Stimulated activated CD4-positive, alpha-beta T cell treated with anti-CD3 and anti-CD28 coated beads, Interleukin-12 subunit alpha, Interleukin-12 subunit beta, amount 100 ng/mL, for 48 hours (primary cell): ENCODE results near the gene IPCEF1.

Experiments used
- DNase-seq, 3 donors: peaks; one replicate each; pipeline ENCODE4 v3.0.0-alpha.2; 2020; ENCODE audit warnings: low read depth in 2 of 3, low spot score in 1 of 3

Gene IPCEF1

GRCh38 chr6:154373971-154374370, 17.4 kb upstream of the IPCEF1 start:
- DNase-seq: no peak

- no peak for DNase-seq
These were observed 14.7 kb upstream of the IPCEF1 start for GRCh38 chr6:154371281-154371680.

- DNase-seq: no peak
These were observed 13.9 kb upstream of the IPCEF1 start for GRCh38 chr6:154370545-154370944.

GRCh38 chr6:154367839-154368695, 11.5 kb upstream of the IPCEF1 start:
- DNase-seq: no peak

GRCh38 chr6:154367336-154367735, 10.7 kb upstream of the IPCEF1 start:
- DNase-seq: no peak

- no peak for DNase-seq
These were observed 7.2 kb upstream of the IPCEF1 start for GRCh38 chr6:154363821-154364220.

GRCh38 chr6:154361476-154361875, 4.9 kb upstream of the IPCEF1 start:
- no peak for DNase-seq

GRCh38 chr6:154360476-154360875, 3.9 kb upstream of the IPCEF1 start:
- DNase-seq: no peak

GRCh38 chr6:154359679-154360078, 3.1 kb upstream of the IPCEF1 start:
- no peak for DNase-seq

GRCh38 chr6:154359161-154359574, 2.6 kb upstream of the IPCEF1 start:
- no peak for DNase-seq

- no peak for DNase-seq
These were observed 1.5 kb upstream of the IPCEF1 start for GRCh38 chr6:154358019-154358545.

- no peak for DNase-seq
These were observed 490 bp downstream of the IPCEF1 start for GRCh38 chr6:154356113-154356512.

- no peak for DNase-seq
These were observed 2.3 kb downstream of the IPCEF1 start for GRCh38 chr6:154354265-154354777.

- DNase-seq: no peak
These were observed 3.0 kb downstream of the IPCEF1 start for GRCh38 chr6:154353626-154354025.

- peak; percentile 35 to 49 (median 40) for DNase-seq
These were observed 3.6 kb downstream of the IPCEF1 start for GRCh38 chr6:154352898-154353585.

GRCh38 chr6:154350293-154350692, 6.3 kb downstream of the IPCEF1 start:
- DNase-seq: no peak

GRCh38 chr6:154347981-154348380, 8.6 kb downstream of the IPCEF1 start:
- DNase-seq: no peak

GRCh38 chr6:154345811-154346210, 10.8 kb downstream of the IPCEF1 start:
- DNase-seq: no peak

GRCh38 chr6:154343473-154344308, 12.9 kb downstream of the IPCEF1 start:
- DNase-seq: no peak

GRCh38 chr6:154341871-154342270, 14.7 kb downstream of the IPCEF1 start:
- DNase-seq: no peak

- DNase-seq: no peak
These were observed 15.3 kb downstream of the IPCEF1 start for GRCh38 chr6:154341336-154341735.
